Muscle of leg (tissue), 11 donors: Measurements from ENCODE around the gene PARP16. TPM values are rescaled to one million over a fixed set of nuclear protein-coding genes. Genes with fewer than 3 reads are reported as not detected.
"Not testable (repeated sequence)": the region's sequence is repeated elsewhere in the genome, so short reads cannot be mapped to it uniquely, and the experiment has no call there.

Experiments used
- DNase-seq: peaks from one replicate; pipeline ENCODE4 v3.0.0; 2013
- H3K27ac ChIP-seq: one replicate; pipeline ENCODE4 v1.5.1; 2013; ENCODE audit warnings: mild to moderate bottlenecking, low read length, control low read depth
- H3K27me3 ChIP-seq: one replicate; pipeline ENCODE4 v1.6.1; 2013; ENCODE audit warnings: low read length; ENCODE audit not compliant: control insufficient read depth, insufficient read depth
- H3K36me3 ChIP-seq: one replicate; pipeline ENCODE4 v1.6.1; 2013; ENCODE audit warnings: low read length; ENCODE audit not compliant: control insufficient read depth, insufficient read depth
- H3K4me1 ChIP-seq: one replicate; pipeline ENCODE4 v1.6.1; 2013; ENCODE audit warnings: low read length; ENCODE audit not compliant: control insufficient read depth, insufficient read depth
- H3K4me3 ChIP-seq: one replicate; pipeline ENCODE4 v1.5.1; 2013; ENCODE audit warnings: low read length, control low read depth
- H3K9me3 ChIP-seq: replicated peaks from 2 replicates; pipeline ENCODE4 v1.6.1; 2013; ENCODE audit warnings: low read depth, low read length; ENCODE audit not compliant: control insufficient read depth
- WGBS: methylation state at CpG from one replicate; pipeline ENCODE4 v1.1.5; 2013; ENCODE audit warnings: missing lambda C conversion rate; ENCODE audit not compliant: insufficient coverage; 5-methylcytosine and 5-hydroxymethylcytosine counted together
- polyA plus RNA-seq, 8 donors: library from polyadenylated mRNA; unstranded; fragments of 120-200 nt; gene quantifications; one replicate each; pipeline versions ENCODE4 v1.2.1 to v1.2.3, GENCODE V29; 2013; ENCODE audit warnings: inconsistent platforms in 1 of 8, low replicate concordance in 1 of 8; ENCODE audit not compliant: insufficient read length in 8 of 8, insufficient read depth in 1 of 8
- total RNA-seq: library from RNA; stranded (reverse); fragments of 120-200 nt; gene quantifications from one replicate; pipeline ENCODE4 v1.2.4, GENCODE V29; 2013

Gene PARP16
- total and polyA plus RNA-seq, 9 donors: 9.0 to 14.6 (median 11.0) TPM

GRCh38 chr15:65275728-65276126 lies 11.0 kb downstream of the PARP16 start:
- Histone ChIP-seq H3K36me3 (peaks cover 15% of the 10 kb centered on the region), H3K9me3 (no peaks in the 10 kb centered on the region), H3K27me3 (no peaks in the 10 kb centered on the region), H3K4me1 (peaks cover 2% of the 10 kb centered on the region), H3K4me3 (no peak overlapping the region), H3K27ac (no peak overlapping the region)
- no peak for DNase-seq
- WGBS: 80% methylated on average over 1 of the region's 2 CpGs

GRCh38 chr15:65275104-65275727 lies 11.5 kb downstream of the PARP16 start:
- H3K27ac ChIP-seq: no peak overlapping the region
- DNase-seq: no peak
- 92% methylated on average over 3 of the region's 4 CpGs for WGBS
- no peaks in the 10 kb centered on the region for H3K27me3 ChIP-seq
- peaks cover 4% of the 10 kb centered on the region for H3K4me1 ChIP-seq
- peaks cover 20% of the 10 kb centered on the region for H3K36me3 ChIP-seq
- H3K4me3 ChIP-seq: no peak overlapping the region
- H3K9me3 ChIP-seq: no peaks in the 10 kb centered on the region

- not testable (repeated sequence) for H3K4me3 ChIP-seq, H3K27me3 ChIP-seq, H3K9me3 ChIP-seq, H3K4me1 ChIP-seq
- 43% methylated on average over 10 of the region's 15 CpGs for whole genome bisulfite sequencing
- peak overlapping the region; percentile 25 for H3K27ac ChIP-seq
- peaks cover 25% of the 10 kb centered on the region for H3K36me3 ChIP-seq
- peak; percentile 94 for DNase-seq
Observed at GRCh38 chr15:65270811-65271545, 15.7 kb downstream of the PARP16 start.

- H3K27me3 ChIP-seq: no peaks in the 10 kb centered on the region
- DNase-seq: no peak
- H3K4me1 ChIP-seq: peaks cover 4% of the 10 kb centered on the region
- H3K36me3 ChIP-seq: peaks cover 37% of the 10 kb centered on the region
- 90% methylated on average over 2 of the region's 4 CpGs for WGBS
- H3K27ac ChIP-seq: no peak overlapping the region
- no peak overlapping the region for H3K4me3 ChIP-seq
- H3K9me3 ChIP-seq: no peaks in the 10 kb centered on the region
Observed at GRCh38 chr15:65268411-65268810, 18.3 kb downstream of the PARP16 start.

- no peaks in the 10 kb centered on the region for H3K9me3 ChIP-seq
- WGBS: 67% methylated on average over 4 of the region's 5 CpGs
- peaks cover 4% of the 10 kb centered on the region for H3K4me1 ChIP-seq
- H3K27me3 ChIP-seq: no peaks in the 10 kb centered on the region
- no peak overlapping the region for H3K27ac ChIP-seq
- peaks cover 52% of the 10 kb centered on the region for H3K36me3 ChIP-seq
- no peak overlapping the region for H3K4me3 ChIP-seq
- DNase-seq: no peak
Observed at GRCh38 chr15:65266469-65266868, 20.2 kb downstream of the PARP16 start.

- 25% methylated on average over 1 of the region's 2 CpGs for WGBS
- Histone ChIP-seq H3K36me3 (peaks cover 54% of the 10 kb centered on the region), H3K9me3 (no peaks in the 10 kb centered on the region), H3K27ac (no peak overlapping the region), H3K27me3 (no peaks in the 10 kb centered on the region), H3K4me3 (no peak overlapping the region), H3K4me1 (peaks cover 3% of the 10 kb centered on the region)
- DNase-seq: no peak
Observed at GRCh38 chr15:65264863-65265430, 21.7 kb downstream of the PARP16 start.

GRCh38 chr15:65263313-65263712 lies 23.4 kb downstream of the PARP16 start:
- Histone ChIP-seq H3K4me1 (peaks cover 10% of the 10 kb centered on the region), H3K4me3 (no peak overlapping the region), H3K27me3 (no peaks in the 10 kb centered on the region), H3K9me3 (no peaks in the 10 kb centered on the region), H3K27ac (no peak overlapping the region), H3K36me3 (peaks cover 64% of the 10 kb centered on the region)
- DNase-seq: no peak
- 73% methylated on average over 2 of the region's 4 CpGs for WGBS

GRCh38 chr15:65260968-65261367 lies 25.7 kb downstream of the PARP16 start:
- peak; percentile 67 for DNase-seq
- H3K4me3 ChIP-seq: no peak overlapping the region
- no peak overlapping the region for H3K27ac ChIP-seq
- peaks cover 14% of the 10 kb centered on the region for H3K4me1 ChIP-seq
- peaks cover 68% of the 10 kb centered on the region for H3K36me3 ChIP-seq
- H3K27me3 ChIP-seq: no peaks in the 10 kb centered on the region
- no peaks in the 10 kb centered on the region for H3K9me3 ChIP-seq
- WGBS: 58% methylated on average over 1 of the region's 6 CpGs

- no peaks in the 10 kb centered on the region for H3K27me3 ChIP-seq
- no peak overlapping the region for H3K4me3 ChIP-seq
- peak; percentile 96 for DNase-seq
- 28% methylated on average over 5 of the region's 7 CpGs for WGBS
- H3K9me3 ChIP-seq: no peaks in the 10 kb centered on the region
- peaks cover 66% of the 10 kb centered on the region for H3K36me3 ChIP-seq
- H3K4me1 ChIP-seq: peaks cover 24% of the 10 kb centered on the region
- H3K27ac ChIP-seq: peak overlapping the region; percentile 82
Observed at GRCh38 chr15:65259367-65259797, 27.3 kb downstream of the PARP16 start.
